Stimulated activated CD8-positive, alpha-beta memory T cell treated with anti-CD3 and anti-CD28 coated beads, Interleukin-4, amount 100 ng/mL, for 4 hours (primary cell): ENCODE measurements around the gene FXYD1.
A peak's percentile ranks its signal among the peaks of the same experiment; 100 is the strongest.
"Not testable (repeated sequence)": the region's sequence is repeated elsewhere in the genome, so short reads cannot be mapped to it uniquely, and the experiment has no call there.

ENCODE experiments used
- DNase-seq, 2 donors: peaks; one replicate each; pipeline ENCODE4 v3.0.0-alpha.2; 2020; ENCODE audit warnings: low read depth in 2 of 2, low spot score in 1 of 2

FXYD1 gene

GRCh38 chr19:35141837-35142605 is 3.4 kb downstream of the FXYD1 start:
- DNase-seq: no peak

GRCh38 chr19:35142606-35143230 is 4.1 kb downstream of the FXYD1 start:
- peak; percentile 29 to 44 for DNase-seq

- DNase-seq: no peak
These were observed 4.6 kb downstream of the FXYD1 start, which contains the start of gene FXYD7 for GRCh38 chr19:35143231-35143715. FXYD7 (plus strand) TSS chr19:35143255; CDS start chr19:35143334, 79 bp downstream.

- no peak for DNase-seq
These were observed 5.2 kb downstream of the FXYD1 start for GRCh38 chr19:35143818-35144217.

GRCh38 chr19:35144259-35144599 is 5.6 kb downstream of the FXYD1 start:
- DNase-seq: no peak

- DNase-seq: no peak
These were observed 6.2 kb downstream of the FXYD1 start for GRCh38 chr19:35144600-35145436.

- no peak for DNase-seq
These were observed 8.3 kb downstream of the FXYD1 start for GRCh38 chr19:35146746-35147459.

- no peak for DNase-seq
These were observed 10.8 kb downstream of the FXYD1 start for GRCh38 chr19:35149463-35149862.

- no peak for DNase-seq
These were observed 11.8 kb downstream of the FXYD1 start for GRCh38 chr19:35150445-35150844.

- DNase-seq: no peak
These were observed 12.8 kb downstream of the FXYD1 start for GRCh38 chr19:35151273-35152065.

GRCh38 chr19:35153129-35153522 is 14.5 kb downstream of the FXYD1 start:
- DNase-seq: not testable (repeated sequence)

- peak; percentile 49 to 53 for DNase-seq
These were observed 15.3 kb downstream of the FXYD1 start for GRCh38 chr19:35153701-35154524.

- peak; percentile 63 to 74 for DNase-seq
These were observed 16.1 kb downstream of the FXYD1 start, which contains the start of gene FXYD5 for GRCh38 chr19:35154525-35155406. FXYD5 (plus strand) TSS chr19:35154735; CDS start chr19:35155551, 816 bp downstream.

- DNase-seq: no peak
These were observed 16.8 kb downstream of the FXYD1 start for GRCh38 chr19:35155441-35155840.

GRCh38 chr19:35155981-35156672 is 17.5 kb downstream of the FXYD1 start:
- no peak for DNase-seq

GRCh38 chr19:35156673-35157014 is 18.0 kb downstream of the FXYD1 start:
- DNase-seq: no peak

- DNase-seq: no peak
These were observed 18.8 kb downstream of the FXYD1 start for GRCh38 chr19:35157431-35157830.

- DNase-seq: no peak
These were observed 21.0 kb downstream of the FXYD1 start for GRCh38 chr19:35159606-35160005.
